ENCODE measurements around the gene ANGPT4. TPM values are rescaled to one million over a fixed set of nuclear protein-coding genes. Genes with fewer than 3 reads are reported as not detected.
A peak's percentile ranks its signal among the peaks of the same experiment; 100 is the strongest.

The ANGPT4 gene
- polyA plus RNA-seq, 3 donors: 0.07 to 0.14 TPM; not detected in 1

- H3K27me3 Mint-ChIP-seq (ENCODE audit: low read depth in 3 of 3): peaks cover 24 to 32% (median 28%) of the 10 kb centered on the region in 3 donors
- no peaks in the 10 kb centered on the region for H3K36me3 ChIP-seq (replicated peaks in 1 of 2; ENCODE audit: control insufficient read depth in 1 of 2, insufficient read depth in 2 of 2, low read length in 2 of 2)
- no peak for DNase-seq
- no peak overlapping the region for H3K27ac Mint-ChIP-seq
- no peaks in the 10 kb centered on the region for H3K9me3 ChIP-seq (replicated peaks in 1 of 2; ENCODE audit: control insufficient read depth in 1 of 2, insufficient read depth in 1 of 2, low read length in 2 of 2)
- H3K9ac ChIP-seq (ENCODE audit: insufficient read depth, low read length, poor library complexity, severe bottlenecking): no peak overlapping the region
- no peaks in the 10 kb centered on the region for H3K79me2 ChIP-seq (ENCODE audit: insufficient read depth, low read length)
- no peak for TF ChIP-seq CTCF (IDR thresholded peaks at IDR 0.05)
- H4K20me1 ChIP-seq (ENCODE audit: insufficient read depth, low read length): no peaks in the 10 kb centered on the region
- peaks cover 7 to 9% of the 10 kb centered on the region in 2 donors for H3K36me3 Mint-ChIP-seq
- no peak overlapping the region for H2AFZ ChIP-seq (ENCODE audit: insufficient read depth, low read depth, low read length, poor library complexity, severe bottlenecking)
- peaks cover 0 to 3% (median 0%) of the 10 kb centered on the region in 7 donors for H3K9me3 Mint-ChIP-seq
- no peak overlapping the region for H3K4me3 Mint-ChIP-seq
- peaks cover 0 to 32% of the 10 kb centered on the region in 2 donors for H3K27me3 ChIP-seq (ENCODE audit: control insufficient read depth in 2 of 2, insufficient read depth in 2 of 2, low read length in 2 of 2)
- peaks cover 49 to 64% of the 10 kb centered on the region in 2 donors for H3K4me1 ChIP-seq (ENCODE audit: control insufficient read depth in 1 of 2, insufficient read depth in 2 of 2, low read length in 2 of 2)
- H3K4me2 ChIP-seq (replicated peaks; ENCODE audit: extremely low read depth, low read length, poor library complexity, severe bottlenecking): no peak overlapping the region
- H3K4me3 ChIP-seq (replicated peaks in 1 of 3; ENCODE audit: low read depth in 2 of 3, low read length in 3 of 3): no peak overlapping the region
- no peak overlapping the region for H3K27ac ChIP-seq (ENCODE audit: low read depth in 1 of 2, low read length in 2 of 2)
- intact Hi-C loops (cut with micrococcal nuclease): loop anchor here (10.0 kb wide), 1 partner anchor 68 kb away; no protein-coding TSS in a partner anchor
- WGBS (ENCODE audit: insufficient coverage): 100% methylated on average over 1 of the region's 2 CpGs
- H3K4me1 Mint-ChIP-seq: peaks cover 68% of the 10 kb centered on the region
Observed at GRCh38 chr20:887137-887536, 29.0 kb downstream of the ANGPT4 start.

GRCh38 chr20:884983-885952, 30.9 kb downstream of the ANGPT4 start:
- no peak overlapping the region for H3K27ac Mint-ChIP-seq
- 17% methylated on average over 39 of the region's 41 CpGs for WGBS (ENCODE audit: insufficient coverage)
- Histone ChIP-seq H3K4me3 (replicated peaks in 1 of 3; ENCODE audit: low read depth in 2 of 3, low read length in 3 of 3) (no peak overlapping the region), H3K27ac (ENCODE audit: low read depth in 1 of 2, low read length in 2 of 2) (no peak overlapping the region), H4K20me1 (ENCODE audit: insufficient read depth, low read length) (no peaks in the 10 kb centered on the region), H3K36me3 (replicated peaks in 1 of 2; ENCODE audit: control insufficient read depth in 1 of 2, insufficient read depth in 2 of 2, low read length in 2 of 2) (no peaks in the 10 kb centered on the region), H3K4me1 (ENCODE audit: control insufficient read depth in 1 of 2, insufficient read depth in 2 of 2, low read length in 2 of 2) (peaks cover 44 to 59% of the 10 kb centered on the region in 2 donors), H3K9me3 (replicated peaks in 1 of 2; ENCODE audit: control insufficient read depth in 1 of 2, insufficient read depth in 1 of 2, low read length in 2 of 2) (no peaks in the 10 kb centered on the region), H3K9ac (ENCODE audit: insufficient read depth, low read length, poor library complexity, severe bottlenecking) (no peak overlapping the region), H3K27me3 (ENCODE audit: control insufficient read depth in 2 of 2, insufficient read depth in 2 of 2, low read length in 2 of 2) (peaks cover 0 to 32% of the 10 kb centered on the region in 2 donors), H3K4me2 (replicated peaks; ENCODE audit: extremely low read depth, low read length, poor library complexity, severe bottlenecking) (peak overlapping the region; percentile 23), H3K79me2 (ENCODE audit: insufficient read depth, low read length) (no peaks in the 10 kb centered on the region), H2AFZ (ENCODE audit: insufficient read depth, low read depth, low read length, poor library complexity, severe bottlenecking) (no peak overlapping the region)
- intact Hi-C loops (cut with micrococcal nuclease): loop anchor here (5.0 to 10.0 kb wide), 4 partner anchors 38 to 70 kb away; no protein-coding TSS in a partner anchor
- peak; percentile 30 to 37 (median 36) for DNase-seq
- TF ChIP-seq CTCF (IDR thresholded peaks at IDR 0.05): peak; percentile 25
- peaks cover 64% of the 10 kb centered on the region for H3K4me1 Mint-ChIP-seq
- H3K4me3 Mint-ChIP-seq: peak overlapping the region in 1 of 2 donors; percentile 67
- H3K36me3 Mint-ChIP-seq: peaks cover 2 to 5% of the 10 kb centered on the region in 2 donors
- peaks cover 24 to 32% (median 28%) of the 10 kb centered on the region in 3 donors for H3K27me3 Mint-ChIP-seq (ENCODE audit: low read depth in 3 of 3)
- H3K9me3 Mint-ChIP-seq: peaks cover 0 to 5% (median 0%) of the 10 kb centered on the region in 7 donors
